Liver (tissue), 1 donor: ENCODE results near the gene REEP3.

ENCODE experiments used
- HNF4G ChIP-seq: IDR thresholded peaks from 2 replicates; pipeline ENCODE4 v1.6.1; 2016; ENCODE audit warnings: antibody characterized with exemption
- TF ChIP-seq, protein P1 (sequence below): IDR thresholded peaks from 2 replicates; pipeline ENCODE4 v1.6.1; 2016; ENCODE audit warnings: antibody characterized with exemption
- donor health status: healthy.

DNA sequence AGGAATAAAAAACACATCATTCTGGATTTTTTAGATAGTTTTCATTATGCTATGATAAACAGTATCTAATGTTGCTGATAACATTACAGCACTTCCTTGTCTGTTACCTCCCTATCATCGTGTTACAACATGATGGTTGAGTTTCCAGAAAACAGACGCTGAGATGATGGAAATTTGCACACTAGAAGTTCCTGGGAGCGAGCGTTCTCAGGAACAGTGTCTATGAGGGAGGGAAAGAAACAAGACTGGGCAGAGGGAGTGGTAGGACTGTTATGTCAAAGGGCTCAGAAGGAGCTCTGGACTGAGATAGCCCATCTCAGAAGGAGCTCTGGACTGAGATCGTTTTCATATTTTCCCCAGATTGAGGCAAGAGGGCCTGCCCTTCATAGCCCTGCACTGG is 121.6 kb downstream of the REEP3 start:
- no peak for TF ChIP-seq HNF4G
- TF ChIP-seq, protein P1, sequence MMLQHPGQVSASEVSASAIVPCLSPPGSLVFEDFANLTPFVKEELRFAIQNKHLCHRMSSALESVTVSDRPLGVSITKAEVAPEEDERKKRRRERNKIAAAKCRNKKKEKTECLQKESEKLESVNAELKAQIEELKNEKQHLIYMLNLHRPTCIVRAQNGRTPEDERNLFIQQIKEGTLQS, result no peak
